Progenitor cell of endocrine pancreas (in vitro differentiated cells): ENCODE results near the gene ASH1L. TPM values are rescaled to one million over a fixed set of nuclear protein-coding genes. Genes with fewer than 3 reads are reported as not detected.
A peak's percentile ranks its signal among the peaks of the same experiment; 100 is the strongest.

ENCODE experiments used
- DNase-seq: peaks from one replicate; pipeline ENCODE4 v3.0.0; 2021; ENCODE audit warnings: low spot score; ENCODE audit not compliant: unreplicated experiment
- H3K27ac Mint-ChIP-seq: 2 replicates; pipeline ENCODE4 v1.8.0; 2021; ENCODE audit warnings: mild to moderate bottlenecking, moderate library complexity, mixed read lengths
- H3K27me3 Mint-ChIP-seq: 2 replicates; pipeline ENCODE4 v1.8.0; 2021; ENCODE audit warnings: mixed read lengths
- H3K36me3 Mint-ChIP-seq: 2 replicates; pipeline ENCODE4 v1.8.0; 2022; ENCODE audit warnings: mixed read lengths; ENCODE audit not compliant: insufficient read depth
- H3K4me1 Mint-ChIP-seq: 2 replicates; pipeline ENCODE4 v1.8.0; 2021; ENCODE audit warnings: low read depth, mixed read lengths
- H3K4me3 Mint-ChIP-seq: 2 replicates; pipeline ENCODE4 v1.8.0; 2021; ENCODE audit warnings: low read depth, mild to moderate bottlenecking, moderate library complexity, mixed read lengths
- H3K9me3 Mint-ChIP-seq: 2 replicates; pipeline ENCODE4 v1.8.0; 2021; ENCODE audit warnings: low read depth, mixed read lengths
- CTCF ChIP-seq: fragments of 200-600 bp; sonication (generic); IDR thresholded peaks from one replicate; pipeline ENCODE4 v1.5.0; 2021; ENCODE audit warnings: antibody characterized with exemption, mild to moderate bottlenecking; ENCODE audit not compliant: unreplicated experiment
- total RNA-seq: library from RNA; stranded (reverse); gene quantifications from 2 replicates; pipeline ENCODE4 v1.2.1, GENCODE V29; 2021

ASH1L gene
- total RNA-seq, 1 donor from 2014 or later = 51.3 TPM

GRCh38 chr1:155305881-155306391, 256.7 kb downstream of the ASH1L start:
- TF ChIP-seq CTCF = no peak
- Mint-ChIP-seq H3K4me1 (peaks cover 11% of the 10 kb centered on the region), H3K27ac (peak overlapping the region; percentile 78), H3K9me3 (no peaks in the 10 kb centered on the region), H3K36me3 (no peaks in the 10 kb centered on the region), H3K27me3 (no peaks in the 10 kb centered on the region), H3K4me3 (no peak overlapping the region)
- no peak for DNase-seq

GRCh38 chr1:155304558-155305063, 258.0 kb downstream of the ASH1L start:
- Mint-ChIP-seq H3K4me3 (no peak overlapping the region), H3K9me3 (no peaks in the 10 kb centered on the region), H3K4me1 (peaks cover 7% of the 10 kb centered on the region), H3K27ac (no peak overlapping the region), H3K36me3 (no peaks in the 10 kb centered on the region), H3K27me3 (no peaks in the 10 kb centered on the region)
- DNase-seq = no peak
- no peak for TF ChIP-seq CTCF

GRCh38 chr1:155301342-155301841, 261.2 kb downstream of the ASH1L start, which contains the start of gene PKLR:
PKLR (minus strand) TSS chr1:155301438; CDS start chr1:155301395, 43 bp downstream.
- no peak for DNase-seq
- Mint-ChIP-seq H3K4me3 (no peak within 1 kb of the TSS), H3K36me3 (no peaks in the 10 kb centered on the region), H3K27ac (no peak within 1 kb of the TSS), H3K9me3 (no peaks in the 10 kb centered on the region), H3K4me1 (no peaks in the 10 kb centered on the region), H3K27me3 (peaks cover 12% of the 10 kb centered on the region)
- no peak for TF ChIP-seq CTCF

GRCh38 chr1:155300553-155301329, 261.9 kb downstream of the ASH1L start:
- H3K36me3 Mint-ChIP-seq = no peaks in the 10 kb centered on the region
- H3K27ac Mint-ChIP-seq = no peak overlapping the region
- H3K9me3 Mint-ChIP-seq = no peaks in the 10 kb centered on the region
- H3K4me3 Mint-ChIP-seq = no peak overlapping the region
- H3K27me3 Mint-ChIP-seq = peaks cover 16% of the 10 kb centered on the region
- DNase-seq = no peak
- TF ChIP-seq CTCF = no peak
- H3K4me1 Mint-ChIP-seq = no peaks in the 10 kb centered on the region

- DNase-seq = no peak
- Mint-ChIP-seq H3K36me3 (no peaks in the 10 kb centered on the region), H3K27ac (no peak overlapping the region), H3K4me3 (no peak overlapping the region), H3K27me3 (peaks cover 18% of the 10 kb centered on the region), H3K9me3 (no peaks in the 10 kb centered on the region), H3K4me1 (no peaks in the 10 kb centered on the region)
- TF ChIP-seq CTCF = no peak
Measured at GRCh38 chr1:155300024-155300423, 262.6 kb downstream of the ASH1L start.
